Osteocyte (in vitro differentiated cells): ENCODE results near the gene RHPN2. TPM values are rescaled to one million over a fixed set of nuclear protein-coding genes. Genes with fewer than 3 reads are reported as not detected.
A peak's percentile ranks its signal among the peaks of the same experiment; 100 is the strongest.

Experiments
- DNase-seq: peaks from one replicate; pipeline ENCODE4 v3.0.0; 2021; ENCODE audit warnings: mixed read lengths; ENCODE audit not compliant: unreplicated experiment; ENCODE audit errors: extremely low spot score
- H3K27ac Mint-ChIP-seq: one replicate; pipeline ENCODE4 v1.8.0; 2021; ENCODE audit warnings: mild to moderate bottlenecking, mixed read lengths; ENCODE audit not compliant: unreplicated experiment
- H3K27me3 Mint-ChIP-seq: one replicate; pipeline ENCODE4 v1.8.0; 2021; ENCODE audit warnings: mixed read lengths; ENCODE audit not compliant: unreplicated experiment
- H3K36me3 Mint-ChIP-seq: one replicate; pipeline ENCODE4 v1.8.0; 2021; ENCODE audit warnings: mixed read lengths; ENCODE audit not compliant: unreplicated experiment
- H3K4me1 Mint-ChIP-seq: one replicate; pipeline ENCODE4 v1.8.0; 2021; ENCODE audit warnings: mixed read lengths; ENCODE audit not compliant: unreplicated experiment
- H3K4me3 Mint-ChIP-seq: one replicate; pipeline ENCODE4 v1.8.0; 2021; ENCODE audit warnings: mild to moderate bottlenecking, moderate library complexity, mixed read lengths; ENCODE audit not compliant: unreplicated experiment
- H3K9me3 Mint-ChIP-seq: one replicate; pipeline ENCODE4 v1.8.0; 2021; ENCODE audit warnings: mixed read lengths; ENCODE audit not compliant: unreplicated experiment
- CTCF ChIP-seq: fragments of 200-600 bp; sonication (generic); IDR thresholded peaks from 2 replicates; pipeline ENCODE4 v1.5.0; 2021; ENCODE audit warnings: antibody characterized with exemption, mild to moderate bottlenecking, moderate library complexity
- total RNA-seq: library from RNA; stranded (reverse); gene quantifications from 2 replicates; pipeline ENCODE4 v1.2.1, GENCODE V29; 2021

Gene RHPN2
- total RNA-seq, 1 donor from 2014 or later = 4.0 TPM

- no peak overlapping the region for H3K4me3 Mint-ChIP-seq
- H3K36me3 Mint-ChIP-seq = peaks cover 12% of the 10 kb centered on the region
- H3K4me1 Mint-ChIP-seq = peaks cover 18% of the 10 kb centered on the region
- no peak overlapping the region for H3K27ac Mint-ChIP-seq
- TF ChIP-seq CTCF = no peak
- H3K9me3 Mint-ChIP-seq = no peaks in the 10 kb centered on the region
- DNase-seq = no peak
- H3K27me3 Mint-ChIP-seq = no peaks in the 10 kb centered on the region
Measured at GRCh38 chr19:33085570-33086128, 21.0 kb upstream of the RHPN2 start.

GRCh38 chr19:33080761-33081681 lies 16.3 kb upstream of the RHPN2 start, which contains the start of gene GPATCH1:
Gene GPATCH1, plus strand, starts transcription at chr19:33081181. Its CDS starts 13 bp downstream, at chr19:33081194.
- no peaks in the 10 kb centered on the region for H3K36me3 Mint-ChIP-seq
- peaks cover 26% of the 10 kb centered on the region for H3K4me1 Mint-ChIP-seq
- peak; percentile 96 for DNase-seq
- TF ChIP-seq CTCF = no peak
- no peaks in the 10 kb centered on the region for H3K27me3 Mint-ChIP-seq
- H3K27ac Mint-ChIP-seq = peak within 1 kb of the TSS; percentile 96
- H3K9me3 Mint-ChIP-seq = no peaks in the 10 kb centered on the region
- H3K4me3 Mint-ChIP-seq = peak within 1 kb of the TSS; percentile 97

GRCh38 chr19:33075519-33075918 lies 10.8 kb upstream of the RHPN2 start:
- Mint-ChIP-seq H3K4me1 (peaks cover 9% of the 10 kb centered on the region), H3K9me3 (no peaks in the 10 kb centered on the region), H3K4me3 (no peak overlapping the region), H3K27me3 (no peaks in the 10 kb centered on the region), H3K36me3 (no peaks in the 10 kb centered on the region), H3K27ac (no peak overlapping the region)
- no peak for TF ChIP-seq CTCF
- no peak for DNase-seq

DNA sequence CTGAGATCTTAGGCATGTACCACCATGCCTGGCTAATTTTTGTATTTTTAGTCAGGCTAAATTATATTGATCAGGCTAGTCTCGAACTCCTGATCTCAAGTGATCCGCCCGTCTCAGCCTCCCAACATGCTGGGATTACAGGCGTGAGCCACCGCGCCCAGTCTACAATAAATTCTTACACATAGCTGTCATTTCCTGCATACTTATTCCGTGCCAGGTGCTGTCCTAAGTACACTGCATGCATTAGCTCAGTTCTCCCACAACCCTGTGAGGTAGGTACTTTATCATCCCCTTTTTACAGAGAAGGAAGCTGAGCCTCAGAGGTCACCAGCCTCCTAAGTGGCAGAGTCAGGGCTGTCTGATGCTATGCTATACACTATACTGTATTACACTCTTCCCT lies 7.2 kb upstream of the RHPN2 start:
- no peak for TF ChIP-seq CTCF
- DNase-seq = no peak
- Mint-ChIP-seq H3K4me3 (no peak overlapping the region), H3K9me3 (no peaks in the 10 kb centered on the region), H3K4me1 (peaks cover 6% of the 10 kb centered on the region), H3K27ac (no peak overlapping the region), H3K27me3 (no peaks in the 10 kb centered on the region), H3K36me3 (no peaks in the 10 kb centered on the region)

- no peak for DNase-seq
- no peak for TF ChIP-seq CTCF
- Mint-ChIP-seq H3K9me3 (no peaks in the 10 kb centered on the region), H3K4me3 (no peak overlapping the region), H3K27ac (no peak overlapping the region), H3K27me3 (no peaks in the 10 kb centered on the region), H3K4me1 (peaks cover 16% of the 10 kb centered on the region), H3K36me3 (no peaks in the 10 kb centered on the region)
Measured at GRCh38 chr19:33067121-33067520, 2.4 kb upstream of the RHPN2 start.
